GM12801 (cell line): ENCODE results near the gene NXPH1.

Experiments used
- TF ChIP-seq, protein P1 (sequence below): IDR thresholded peaks from one replicate; pipeline ENCODE4 v1.5.1; 2011; ENCODE audit warnings: control low read depth; ENCODE audit not compliant: insufficient read length; ENCODE audit errors: extremely low read depth

The NXPH1 gene

DNA sequence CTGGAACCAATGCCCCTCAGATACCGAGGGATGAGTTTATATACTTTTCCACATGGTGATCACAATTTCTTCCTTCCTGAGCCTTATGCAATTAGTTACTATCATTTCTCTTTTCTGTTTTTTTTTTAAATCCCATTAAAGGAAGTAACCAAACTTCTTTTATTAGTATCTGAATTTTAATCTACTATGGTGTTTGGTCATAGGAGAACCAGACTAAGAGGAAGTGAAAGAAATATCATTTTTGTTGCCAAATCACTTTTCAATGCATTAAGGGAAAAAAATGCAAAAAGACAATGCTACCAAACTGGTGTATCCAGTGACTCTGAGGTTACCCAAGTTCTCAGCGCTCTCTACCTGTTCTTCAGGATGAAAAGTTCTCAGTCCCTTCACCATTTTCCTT lies 167.7 kb downstream of the NXPH1 start:
- TF ChIP-seq, protein P1, sequence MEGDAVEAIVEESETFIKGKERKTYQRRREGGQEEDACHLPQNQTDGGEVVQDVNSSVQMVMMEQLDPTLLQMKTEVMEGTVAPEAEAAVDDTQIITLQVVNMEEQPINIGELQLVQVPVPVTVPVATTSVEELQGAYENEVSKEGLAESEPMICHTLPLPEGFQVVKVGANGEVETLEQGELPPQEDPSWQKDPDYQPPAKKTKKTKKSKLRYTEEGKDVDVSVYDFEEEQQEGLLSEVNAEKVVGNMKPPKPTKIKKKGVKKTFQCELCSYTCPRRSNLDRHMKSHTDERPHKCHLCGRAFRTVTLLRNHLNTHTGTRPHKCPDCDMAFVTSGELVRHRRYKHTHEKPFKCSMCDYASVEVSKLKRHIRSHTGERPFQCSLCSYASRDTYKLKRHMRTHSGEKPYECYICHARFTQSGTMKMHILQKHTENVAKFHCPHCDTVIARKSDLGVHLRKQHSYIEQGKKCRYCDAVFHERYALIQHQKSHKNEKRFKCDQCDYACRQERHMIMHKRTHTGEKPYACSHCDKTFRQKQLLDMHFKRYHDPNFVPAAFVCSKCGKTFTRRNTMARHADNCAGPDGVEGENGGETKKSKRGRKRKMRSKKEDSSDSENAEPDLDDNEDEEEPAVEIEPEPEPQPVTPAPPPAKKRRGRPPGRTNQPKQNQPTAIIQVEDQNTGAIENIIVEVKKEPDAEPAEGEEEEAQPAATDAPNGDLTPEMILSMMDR = no peak

GRCh38 chr7:8605221-8605620 lies 171.8 kb downstream of the NXPH1 start:
- TF ChIP-seq, protein P1 = no peak

DNA sequence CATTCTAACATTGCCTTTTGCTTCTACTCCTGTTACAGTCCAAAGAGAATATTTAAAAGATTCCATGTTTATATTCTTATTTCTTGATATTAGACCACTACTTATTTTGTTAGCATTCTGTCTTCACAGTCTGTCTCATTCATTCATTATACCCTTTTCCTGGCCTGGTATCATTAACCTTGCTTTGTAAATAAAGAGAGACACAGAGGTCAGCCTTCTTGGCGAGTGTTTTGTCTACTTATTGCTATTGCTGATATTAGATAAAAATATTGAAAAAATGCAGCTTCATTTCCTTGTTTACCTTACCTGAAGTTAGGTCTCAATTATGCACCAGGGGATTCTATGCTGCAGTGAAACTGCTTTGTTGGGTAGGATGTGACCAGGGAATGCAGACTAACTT lies 179.2 kb downstream of the NXPH1 start:
- TF ChIP-seq, protein P1 = no peak

DNA sequence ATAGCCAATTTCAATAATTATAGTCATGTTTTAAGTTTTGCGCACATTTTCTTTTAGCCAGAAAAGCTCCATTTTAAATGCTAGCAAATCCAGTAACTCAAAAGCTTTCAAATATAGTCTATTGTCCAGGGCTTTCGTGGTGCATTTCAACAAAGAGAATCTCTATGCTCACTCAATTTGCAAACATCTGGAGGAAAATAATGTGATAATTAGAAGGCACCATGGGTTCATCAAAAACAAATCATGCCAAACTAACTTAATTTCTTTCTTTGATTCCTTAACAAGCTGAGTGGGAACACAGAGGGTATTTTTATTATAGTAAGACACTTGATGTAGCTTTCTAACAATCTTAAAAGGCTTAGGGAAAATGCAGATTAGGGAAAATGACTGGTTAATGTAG lies 179.8 kb downstream of the NXPH1 start:
- TF ChIP-seq, protein P1 = no peak

GRCh38 chr7:8615019-8615418 lies 181.6 kb downstream of the NXPH1 start:
- TF ChIP-seq, protein P1 = no peak

GRCh38 chr7:8618441-8619070 lies 185.1 kb downstream of the NXPH1 start:
- TF ChIP-seq, protein P1 = no peak

DNA sequence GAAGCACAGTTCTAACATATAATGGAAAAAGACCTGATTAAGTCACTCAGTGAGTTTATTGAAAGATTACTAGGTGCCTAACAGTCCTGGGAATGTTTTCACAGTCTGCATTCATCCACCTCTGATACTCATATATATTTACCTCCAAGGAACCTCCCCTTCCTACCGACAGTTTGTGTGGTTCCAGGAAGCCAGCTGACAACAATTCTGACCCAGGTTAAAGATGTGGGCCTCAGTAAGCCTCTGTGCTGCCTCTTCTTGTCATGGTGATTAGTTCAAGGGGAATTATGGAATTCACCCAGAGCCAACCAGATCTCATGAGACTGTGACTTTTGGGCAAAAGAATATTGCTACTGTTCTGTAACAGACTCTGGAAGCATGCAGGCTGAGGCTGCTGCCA lies 186.8 kb downstream of the NXPH1 start:
- TF ChIP-seq, protein P1 = no peak
